Fibroblast of skin of abdomen (primary cell): ENCODE results near the gene POLDIP3.
A peak's percentile ranks its signal among the peaks of the same experiment; 100 is the strongest.
"Not testable (repeated sequence)": the region's sequence is repeated elsewhere in the genome, so short reads cannot be mapped to it uniquely, and the experiment has no call there.

Experiments used
- DNase-seq: peaks from one replicate; pipeline ENCODE4 v3.0.0-alpha.2; 2013

POLDIP3 gene

DNA sequence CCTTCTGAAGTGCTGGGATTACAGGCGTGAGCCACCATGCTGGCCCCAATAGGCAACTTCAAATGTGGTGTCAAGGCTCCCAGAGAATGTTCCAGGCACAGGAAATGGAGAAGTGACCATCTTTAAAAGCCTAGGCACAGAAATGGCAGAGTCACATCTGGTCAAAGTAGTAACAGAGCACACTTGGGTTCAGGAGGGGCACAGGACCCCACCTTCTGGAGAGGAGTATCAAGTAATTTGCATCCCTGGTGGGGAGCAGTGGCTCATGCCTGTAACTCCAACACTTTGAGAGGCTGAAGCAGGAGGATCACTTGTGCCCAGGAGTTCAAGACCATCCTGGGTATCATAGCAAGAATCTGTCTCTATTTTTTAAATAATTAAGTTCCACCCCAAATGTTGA, 31.7 kb downstream of the POLDIP3 start:
- no peak for DNase-seq

DNA sequence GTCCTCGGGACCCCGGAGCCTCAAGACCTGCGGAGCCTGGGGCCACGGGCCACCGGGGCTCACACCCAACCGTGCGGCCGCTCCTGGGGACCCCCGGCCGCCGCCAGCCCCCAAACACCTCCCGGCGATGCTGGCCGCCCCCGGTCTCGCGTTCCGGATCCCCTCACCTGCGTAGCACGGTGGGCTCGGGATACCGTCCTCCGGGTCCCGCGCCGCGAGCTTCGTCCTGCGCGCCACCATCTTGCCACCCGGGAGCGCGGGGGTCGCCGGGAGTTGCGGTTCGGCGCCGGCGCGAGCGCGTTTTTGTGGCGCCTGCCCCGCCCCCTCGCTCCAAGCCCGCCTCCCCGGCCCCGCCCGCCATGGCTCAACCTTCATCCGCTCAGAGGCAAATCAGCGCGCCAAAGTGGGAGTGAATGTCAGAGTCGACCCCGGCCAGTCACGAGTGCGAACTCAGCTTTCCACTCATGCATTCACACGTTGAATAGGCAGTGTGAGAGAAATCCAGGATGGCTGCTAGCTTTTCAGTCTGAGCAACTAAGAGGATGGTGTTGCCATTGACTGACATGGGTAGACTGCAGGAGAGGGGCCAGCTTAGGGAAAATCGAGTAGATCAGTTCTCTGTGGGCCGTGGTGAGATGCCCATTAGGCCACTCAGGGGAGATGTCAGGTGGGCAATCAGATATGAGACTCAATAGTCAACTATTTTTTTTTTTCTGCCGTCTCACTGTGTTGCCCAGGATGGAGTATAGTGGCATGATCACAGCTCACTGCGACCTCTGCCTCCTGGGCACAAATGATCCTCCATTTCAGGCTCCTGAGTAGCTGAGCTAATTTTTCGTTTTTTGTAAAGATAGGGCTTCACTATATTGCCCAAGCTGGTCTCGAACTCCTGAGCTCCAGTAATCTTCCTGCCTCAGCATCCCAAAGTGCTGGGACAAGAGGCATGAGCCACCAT, 32.6 kb downstream of the POLDIP3 start:
- DNase-seq: peak; percentile 68

DNA sequence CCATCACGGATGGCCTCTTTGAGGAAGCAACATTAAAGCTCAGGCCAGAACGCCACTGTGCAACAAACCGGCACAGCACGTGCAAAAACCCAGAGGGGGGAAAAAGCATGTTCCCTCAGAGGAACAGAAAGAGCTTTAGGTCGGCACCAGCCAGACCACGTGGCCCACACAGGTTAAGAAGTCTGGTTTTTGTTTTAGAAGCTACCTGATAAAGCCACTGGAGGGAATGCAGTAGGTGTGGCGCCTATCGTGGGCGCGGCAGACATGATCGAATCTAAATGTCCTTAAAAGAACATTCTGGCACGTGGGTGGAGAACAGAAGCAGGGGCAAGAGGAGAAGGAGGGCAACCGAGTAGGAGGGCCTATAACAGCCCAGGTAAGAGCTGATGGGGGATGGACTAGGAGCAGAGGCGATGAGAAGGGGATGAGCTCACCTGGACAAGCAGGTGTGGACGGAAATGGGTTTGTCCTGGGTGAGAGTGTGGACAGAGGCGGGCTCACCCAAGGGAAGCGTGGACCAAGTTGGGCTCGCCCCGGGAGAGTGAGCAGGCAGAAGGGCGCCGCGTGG, 33.4 kb downstream of the POLDIP3 start:
- DNase-seq: not testable (repeated sequence)

- DNase-seq: not testable (repeated sequence)
Measured at GRCh38 chr22:42580040-42580439, 34.6 kb downstream of the POLDIP3 start.

DNA sequence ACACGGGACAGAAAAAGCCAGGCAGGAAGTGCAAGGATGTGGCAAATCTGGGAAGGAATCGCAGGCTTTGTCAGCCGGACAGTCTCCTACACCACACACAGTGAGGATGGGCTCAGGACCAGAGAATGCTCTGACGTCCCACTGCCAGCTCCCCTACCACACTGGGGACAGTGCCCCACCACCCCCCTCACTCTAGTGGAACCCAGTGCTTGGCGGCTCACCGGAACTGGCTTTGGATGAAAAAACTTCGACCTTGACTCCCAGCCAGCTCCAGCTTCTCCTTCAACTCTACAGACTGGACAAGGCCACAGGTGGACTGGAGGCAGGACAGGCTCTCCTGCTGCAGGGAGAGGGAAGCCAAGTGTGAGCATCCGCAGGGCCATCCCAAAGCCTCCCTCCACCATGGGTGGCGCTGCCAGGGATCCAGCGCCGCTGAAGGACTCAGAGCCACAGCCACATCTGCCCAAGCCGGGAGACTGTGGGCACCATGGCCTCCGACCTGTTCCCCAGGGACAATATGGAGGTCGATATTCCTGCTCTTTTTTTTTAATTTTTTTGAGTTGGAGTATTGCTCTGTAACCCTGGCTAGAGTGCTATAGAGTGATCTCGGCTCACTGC, 37.0 kb downstream of the POLDIP3 start:
- no peak for DNase-seq

- not testable (repeated sequence) for DNase-seq
Measured at GRCh38 chr22:42577141-42577540, 37.5 kb downstream of the POLDIP3 start.

DNA sequence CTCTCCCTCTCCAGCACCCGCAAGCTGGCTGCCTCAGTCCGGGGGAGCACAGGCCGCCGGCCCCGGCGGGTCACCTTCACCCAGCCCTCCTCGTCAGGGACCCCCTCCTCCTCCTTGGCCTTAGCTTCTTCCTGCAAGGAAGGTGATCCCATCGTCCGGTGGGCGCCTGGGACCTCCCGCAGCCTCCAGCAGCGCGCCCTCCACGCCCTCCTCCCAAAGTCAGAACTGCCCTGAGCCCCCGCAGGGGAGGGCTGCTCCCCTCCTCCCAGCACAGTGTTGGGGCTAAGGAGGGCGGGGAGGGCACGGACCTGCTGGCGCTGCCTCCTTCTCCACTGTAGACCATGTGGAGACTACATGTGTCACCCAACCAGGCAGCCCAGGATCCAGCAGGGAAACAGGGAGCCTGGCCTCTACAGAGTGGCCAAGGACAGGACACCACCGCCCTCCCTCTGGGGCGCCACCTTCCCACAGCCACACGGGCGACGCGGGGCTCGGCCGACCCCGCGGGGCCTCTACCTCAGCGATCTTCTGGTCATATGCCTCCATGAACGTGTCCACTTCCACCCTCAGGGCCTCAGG, 38.6 kb downstream of the POLDIP3 start:
- not testable (repeated sequence) for DNase-seq

DNA sequence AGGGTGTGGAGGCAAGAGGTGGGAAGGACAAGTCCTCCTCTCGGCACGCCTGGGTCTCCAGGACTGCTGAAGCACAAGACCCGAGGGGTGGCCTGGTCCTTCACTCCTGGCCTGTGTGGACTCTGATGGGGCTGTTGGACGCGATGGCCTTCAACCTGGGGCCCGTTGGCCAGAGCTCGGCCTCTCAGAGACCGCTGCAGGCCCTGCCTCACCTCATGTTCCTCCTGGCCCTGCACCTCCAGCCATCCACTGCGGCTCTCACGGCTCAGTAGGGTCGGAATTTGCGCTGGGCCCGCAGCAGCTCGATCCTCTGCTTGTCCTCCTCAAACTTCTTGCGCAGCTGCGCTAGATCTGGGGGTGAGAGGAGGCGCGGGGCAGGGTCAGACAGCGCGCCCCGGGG, 40.2 kb downstream of the POLDIP3 start:
- not testable (repeated sequence) for DNase-seq

- not testable (repeated sequence) for DNase-seq
Measured at GRCh38 chr22:42574046-42574445, 40.6 kb downstream of the POLDIP3 start.

GRCh38 chr22:42571068-42571467, 43.6 kb downstream of the POLDIP3 start:
- DNase-seq: not testable (repeated sequence)

DNA sequence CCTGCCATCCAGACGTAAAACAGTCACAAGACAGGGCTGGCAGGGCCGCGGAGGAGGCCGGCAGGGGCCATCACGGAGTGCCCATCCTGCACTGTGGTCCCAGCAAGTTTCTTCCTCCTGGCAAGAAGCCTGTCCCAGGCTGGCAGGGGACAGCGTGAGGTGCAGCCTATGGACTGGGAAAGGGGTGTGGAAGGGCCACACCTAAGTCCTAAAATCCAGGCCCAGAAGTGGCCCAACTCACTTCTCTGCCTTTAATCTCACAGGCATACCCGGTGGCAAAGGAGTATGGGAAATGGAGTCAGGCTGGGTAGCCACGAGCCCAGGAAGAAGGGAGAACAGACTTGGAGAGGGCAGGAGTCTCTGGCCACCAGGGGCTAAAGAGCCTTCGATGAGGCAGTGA, 44.1 kb downstream of the POLDIP3 start:
- DNase-seq: not testable (repeated sequence)

DNA sequence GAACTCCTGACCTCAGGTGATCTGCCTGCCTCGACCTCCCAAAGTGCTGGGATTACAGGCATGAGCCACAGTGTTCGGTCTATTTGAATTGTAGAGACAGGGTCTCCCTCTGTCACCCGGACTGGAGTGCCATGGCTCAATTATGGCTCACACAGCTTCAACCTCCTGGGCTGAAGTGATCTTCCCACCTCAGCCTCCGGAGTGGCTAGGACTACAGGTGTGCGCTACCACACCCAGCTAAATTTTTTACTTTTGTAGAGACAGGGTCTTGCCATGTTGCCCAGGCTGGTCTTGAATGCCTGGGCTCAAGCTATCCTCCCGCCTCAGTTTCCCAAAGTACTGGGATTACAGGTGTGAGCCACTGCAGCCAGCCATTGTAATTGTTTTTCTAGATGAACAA, 46.7 kb downstream of the POLDIP3 start:
- DNase-seq: not testable (repeated sequence)

- DNase-seq: no peak
Measured at GRCh38 chr22:42565956-42566355, 48.7 kb downstream of the POLDIP3 start.

DNA sequence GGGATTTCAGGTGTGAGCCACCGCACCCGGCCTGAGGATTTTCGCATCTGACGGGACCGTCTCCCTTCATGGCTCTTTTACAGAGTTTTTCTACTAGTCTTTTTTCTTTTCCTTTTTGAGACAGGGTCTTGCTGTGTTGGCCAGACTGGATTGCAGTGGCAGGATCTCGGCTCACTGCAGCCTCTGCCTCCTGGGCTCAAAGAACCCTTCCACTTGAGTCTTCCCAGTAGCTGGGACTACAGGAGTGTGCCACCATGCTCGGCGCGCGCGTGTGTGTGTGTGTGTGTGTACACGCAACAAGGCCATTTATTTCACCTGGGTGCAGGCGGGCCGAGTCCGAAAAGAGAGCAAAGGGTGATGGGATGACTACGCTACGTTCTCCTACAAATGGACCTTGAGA, 50.0 kb downstream of the POLDIP3 start:
- no peak for DNase-seq

GRCh38 chr22:42563943-42564342, 50.7 kb downstream of the POLDIP3 start:
- not testable (repeated sequence) for DNase-seq

- DNase-seq: no peak
Measured at GRCh38 chr22:42562684-42563083, 52.0 kb downstream of the POLDIP3 start.

DNA sequence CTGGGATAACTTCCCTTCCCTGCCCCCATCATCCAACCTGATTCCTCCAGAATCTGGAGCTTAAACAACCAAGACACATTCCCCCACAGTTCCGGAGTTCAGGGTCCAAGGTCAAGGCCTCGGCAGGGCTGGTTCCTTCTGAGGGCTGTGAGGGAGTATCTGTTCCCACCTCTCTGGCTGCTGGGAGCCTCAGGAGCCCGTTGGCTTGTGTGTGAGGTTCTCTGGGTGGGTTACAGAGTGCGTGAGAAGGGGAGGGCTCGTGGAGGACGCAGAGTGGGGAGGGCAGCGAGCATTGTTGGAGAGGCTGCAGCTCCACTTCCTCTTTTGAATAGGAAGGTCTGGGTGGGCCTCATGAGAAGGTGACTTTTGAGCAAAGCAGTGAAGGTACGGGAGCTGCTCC, 52.4 kb downstream of the POLDIP3 start:
- DNase-seq: no peak

GRCh38 chr22:42561856-42562255, 52.8 kb downstream of the POLDIP3 start:
- DNase-seq: no peak

- DNase-seq: no peak
Measured at GRCh38 chr22:42560781-42561180, 53.9 kb downstream of the POLDIP3 start.

DNA sequence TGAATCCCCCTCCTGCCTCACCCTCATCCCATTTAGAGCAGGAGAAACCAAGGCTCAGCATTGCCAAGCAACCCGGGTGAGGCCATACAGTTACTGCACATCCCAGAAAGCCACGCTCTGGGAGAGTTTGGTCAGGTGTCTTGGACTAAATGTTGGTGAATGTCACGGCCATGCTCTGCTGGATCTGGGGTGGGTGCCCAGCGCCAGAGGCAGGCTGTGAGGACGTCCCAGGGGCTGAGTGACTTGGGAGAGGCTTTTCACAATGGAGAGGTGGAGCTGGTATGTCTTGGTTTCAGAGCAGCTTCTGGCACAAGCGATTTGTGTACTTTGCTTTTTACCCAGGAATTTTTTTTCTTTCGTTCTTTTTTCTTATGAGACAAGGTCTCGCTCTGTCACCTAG, 54.3 kb downstream of the POLDIP3 start:
- DNase-seq: no peak

- DNase-seq: peak; percentile 81
Measured at GRCh38 chr22:42553475-42554361, 61.0 kb downstream of the POLDIP3 start, which contains the start of gene SERHL2. SERHL2 (plus strand) TSS chr22:42553956; CDS start chr22:42554021, 65 bp downstream.

- DNase-seq: not testable (repeated sequence)
Measured at GRCh38 chr22:42552294-42552647, 62.4 kb downstream of the POLDIP3 start.
